ENCODE data around the gene ADAMTS8. TPM values are rescaled to one million over a fixed set of nuclear protein-coding genes. Genes with fewer than 3 reads are reported as not detected.

Gene ADAMTS8
- total RNA-seq, 1 donor from 2014 or later = not detected

- no peak overlapping the region for H3K27ac Mint-ChIP-seq
- intact Hi-C loops (cut with micrococcal nuclease) = no loop called here
- H3K27me3 Mint-ChIP-seq = peaks cover 38% of the 10 kb centered on the region
- H3K9me3 Mint-ChIP-seq = no peaks in the 10 kb centered on the region
- no peak for DNase-seq
- H3K4me3 Mint-ChIP-seq = no peak overlapping the region
- no peaks in the 10 kb centered on the region for H3K36me3 Mint-ChIP-seq (ENCODE audit: low read depth)
- peaks cover 2% of the 10 kb centered on the region for H3K4me1 Mint-ChIP-seq
Observed at GRCh38 chr11:130454491-130455252, 26.3 kb upstream of the ADAMTS8 start.

GRCh38 chr11:130452940-130453339, 24.5 kb upstream of the ADAMTS8 start:
- Mint-ChIP-seq H3K27ac (no peak overlapping the region), H3K27me3 (peaks cover 48% of the 10 kb centered on the region), H3K36me3 (ENCODE audit: low read depth) (no peaks in the 10 kb centered on the region), H3K4me1 (peaks cover 5% of the 10 kb centered on the region), H3K9me3 (no peaks in the 10 kb centered on the region), H3K4me3 (no peak overlapping the region)
- intact Hi-C loops (cut with micrococcal nuclease) = no loop called here
- DNase-seq = no peak

DNA sequence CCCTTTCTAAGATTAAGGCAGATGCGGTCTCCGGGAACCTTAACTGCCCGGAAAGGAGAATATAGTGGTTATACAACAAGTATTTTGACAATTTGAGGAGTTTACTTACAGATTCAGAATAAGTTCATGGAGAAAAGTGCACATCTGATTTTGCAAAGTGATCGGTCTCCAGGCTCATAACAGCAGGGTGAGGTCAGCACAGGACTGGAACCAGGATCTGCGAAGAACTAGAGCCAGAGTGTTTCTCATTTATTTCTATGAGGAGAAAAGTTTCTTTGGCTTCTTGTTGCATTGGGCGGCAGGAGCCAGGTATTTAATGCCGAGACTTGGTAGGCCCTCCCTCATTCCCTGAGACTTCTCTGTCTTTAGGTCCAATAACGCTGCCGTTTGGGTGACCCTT, 23.8 kb upstream of the ADAMTS8 start:
- no peak for DNase-seq
- H3K27ac Mint-ChIP-seq = no peak overlapping the region
- intact Hi-C loops (cut with micrococcal nuclease) = no loop called here
- no peak overlapping the region for H3K4me3 Mint-ChIP-seq
- H3K27me3 Mint-ChIP-seq = peaks cover 51% of the 10 kb centered on the region
- peaks cover 6% of the 10 kb centered on the region for H3K4me1 Mint-ChIP-seq
- no peaks in the 10 kb centered on the region for H3K9me3 Mint-ChIP-seq
- no peaks in the 10 kb centered on the region for H3K36me3 Mint-ChIP-seq (ENCODE audit: low read depth)

- intact Hi-C loops (cut with micrococcal nuclease) = no loop called here
- peaks cover 6% of the 10 kb centered on the region for H3K4me1 Mint-ChIP-seq
- no peak overlapping the region for H3K27ac Mint-ChIP-seq
- H3K9me3 Mint-ChIP-seq = no peaks in the 10 kb centered on the region
- H3K36me3 Mint-ChIP-seq (ENCODE audit: low read depth) = no peaks in the 10 kb centered on the region
- no peak overlapping the region for H3K4me3 Mint-ChIP-seq
- peaks cover 57% of the 10 kb centered on the region for H3K27me3 Mint-ChIP-seq
- DNase-seq = no peak
Observed at GRCh38 chr11:130451231-130452019, 23.0 kb upstream of the ADAMTS8 start.

DNA sequence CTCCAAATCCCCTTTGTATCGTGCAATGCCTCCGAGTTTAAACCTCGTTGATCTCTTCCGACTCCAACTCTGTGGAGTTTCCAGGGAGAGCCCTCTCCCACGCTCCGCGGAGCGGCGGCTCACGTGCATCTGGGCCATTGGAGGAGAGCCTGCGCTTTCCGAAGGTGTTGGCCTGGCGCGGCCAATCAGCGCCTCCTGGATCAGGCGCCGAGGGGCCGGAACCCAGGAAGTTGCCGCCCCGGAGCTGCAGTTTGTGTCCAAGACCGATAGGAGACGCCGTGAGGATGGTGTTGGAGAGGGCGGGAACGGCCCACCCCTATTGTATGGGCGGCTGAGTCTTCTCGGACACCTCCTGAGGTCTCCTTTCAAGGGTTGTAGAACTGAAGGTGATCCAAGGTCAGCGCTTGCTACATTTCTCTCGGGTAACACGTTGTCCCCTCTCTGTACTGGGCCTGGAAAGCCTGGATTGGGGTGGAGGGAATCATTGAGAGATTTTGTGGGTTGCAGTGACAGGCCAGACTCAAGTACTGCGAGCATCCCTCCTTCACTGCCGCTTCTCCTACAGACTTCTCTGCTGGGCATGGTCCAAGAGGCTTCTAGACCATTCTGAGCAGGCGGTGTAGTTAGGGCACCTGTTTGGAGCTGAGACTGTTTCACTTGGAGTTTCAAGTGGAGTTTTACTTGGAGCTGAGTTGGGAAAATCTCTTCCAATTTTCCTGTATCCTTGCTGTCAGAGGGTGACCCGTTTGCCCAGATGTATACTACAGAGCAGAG, 21.8 kb upstream of the ADAMTS8 start:
- Mint-ChIP-seq H3K27ac (no peak overlapping the region), H3K36me3 (ENCODE audit: low read depth) (no peaks in the 10 kb centered on the region), H3K4me3 (peak overlapping the region; percentile 66), H3K27me3 (peaks cover 60% of the 10 kb centered on the region), H3K4me1 (peaks cover 6% of the 10 kb centered on the region), H3K9me3 (no peaks in the 10 kb centered on the region)
- intact Hi-C loops (cut with micrococcal nuclease) = loop anchor here (2.0 kb wide), 1 partner anchor 15 kb away; no protein-coding TSS in a partner anchor
- DNase-seq = no peak

DNA sequence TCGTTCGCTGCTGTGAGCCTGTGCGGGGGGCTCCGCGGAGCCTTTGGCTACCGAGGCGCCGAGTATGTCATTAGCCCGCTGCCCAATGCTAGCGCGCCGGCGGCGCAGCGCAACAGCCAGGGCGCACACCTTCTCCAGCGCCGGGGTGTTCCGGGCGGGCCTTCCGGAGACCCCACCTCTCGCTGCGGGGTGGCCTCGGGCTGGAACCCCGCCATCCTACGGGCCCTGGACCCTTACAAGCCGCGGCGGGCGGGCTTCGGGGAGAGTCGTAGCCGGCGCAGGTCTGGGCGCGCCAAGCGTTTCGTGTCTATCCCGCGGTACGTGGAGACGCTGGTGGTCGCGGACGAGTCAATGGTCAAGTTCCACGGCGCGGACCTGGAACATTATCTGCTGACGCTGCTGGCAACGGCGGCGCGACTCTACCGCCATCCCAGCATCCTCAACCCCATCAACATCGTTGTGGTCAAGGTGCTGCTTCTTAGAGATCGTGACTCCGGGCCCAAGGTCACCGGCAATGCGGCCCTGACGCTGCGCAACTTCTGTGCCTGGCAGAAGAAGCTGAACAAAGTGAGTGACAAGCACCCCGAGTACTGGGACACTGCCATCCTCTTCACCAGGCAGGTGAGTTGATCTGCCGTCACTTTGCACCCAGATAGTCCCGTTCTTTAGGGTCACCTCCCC, 21.0 kb upstream of the ADAMTS8 start:
- peaks cover 62% of the 10 kb centered on the region for H3K27me3 Mint-ChIP-seq
- no peak for DNase-seq
- H3K36me3 Mint-ChIP-seq (ENCODE audit: low read depth) = no peaks in the 10 kb centered on the region
- H3K4me3 Mint-ChIP-seq = peak overlapping the region; percentile 67
- peaks cover 6% of the 10 kb centered on the region for H3K4me1 Mint-ChIP-seq
- no peak overlapping the region for H3K27ac Mint-ChIP-seq
- intact Hi-C loops (cut with micrococcal nuclease) = loop anchor here (2.0 kb wide), 1 partner anchor 15 kb away; no protein-coding TSS in a partner anchor
- H3K9me3 Mint-ChIP-seq = no peaks in the 10 kb centered on the region

GRCh38 chr11:130448416-130449309, 20.3 kb upstream of the ADAMTS8 start, which contains the start of gene ADAMTS15:
TSS of gene ADAMTS15 (plus strand) at chr11:130448645. CDS start at chr11:130448974, 329 bp downstream.
- Mint-ChIP-seq H3K27me3 (peaks cover 60% of the 10 kb centered on the region), H3K27ac (no peak within 1 kb of the TSS), H3K9me3 (no peaks in the 10 kb centered on the region), H3K4me1 (peaks cover 6% of the 10 kb centered on the region), H3K4me3 (peak within 1 kb of the TSS; percentile 67), H3K36me3 (ENCODE audit: low read depth) (no peaks in the 10 kb centered on the region)
- peak; percentile 85 for DNase-seq
- intact Hi-C loops (cut with micrococcal nuclease) = loop anchor here (2.0 kb wide), 1 partner anchor 14 kb away; no protein-coding TSS in a partner anchor

DNA sequence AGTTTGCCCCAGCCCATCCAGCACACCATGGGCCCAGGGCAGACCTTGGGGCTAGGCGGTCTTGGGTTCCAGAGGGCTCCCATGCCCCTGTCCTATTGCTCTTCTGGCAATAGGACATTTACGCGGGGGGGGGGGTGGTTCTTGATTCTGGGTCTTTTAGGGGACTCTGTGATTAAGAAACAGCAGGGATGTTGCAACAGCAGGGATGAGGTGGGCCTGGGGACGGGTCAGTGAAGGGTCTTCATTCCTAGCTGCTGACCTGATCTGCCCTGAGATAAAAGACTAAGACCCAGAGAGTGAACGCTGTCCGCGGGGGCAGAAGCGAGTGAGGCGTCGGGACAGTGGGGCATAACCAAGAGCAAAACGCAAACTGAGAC, 19.6 kb upstream of the ADAMTS8 start:
- DNase-seq = no peak
- Mint-ChIP-seq H3K27ac (no peak overlapping the region), H3K36me3 (ENCODE audit: low read depth) (no peaks in the 10 kb centered on the region), H3K27me3 (peaks cover 57% of the 10 kb centered on the region), H3K4me1 (peaks cover 6% of the 10 kb centered on the region), H3K9me3 (no peaks in the 10 kb centered on the region), H3K4me3 (peak overlapping the region; percentile 67)
- intact Hi-C loops (cut with micrococcal nuclease) = loop anchor here (2.0 kb wide), 1 partner anchor 13 kb away; no protein-coding TSS in a partner anchor

- H3K27me3 Mint-ChIP-seq = peaks cover 49% of the 10 kb centered on the region
- H3K4me3 Mint-ChIP-seq = no peak overlapping the region
- no peaks in the 10 kb centered on the region for H3K36me3 Mint-ChIP-seq (ENCODE audit: low read depth)
- no peak overlapping the region for H3K27ac Mint-ChIP-seq
- no peak for DNase-seq
- peaks cover 5% of the 10 kb centered on the region for H3K9me3 Mint-ChIP-seq
- H3K4me1 Mint-ChIP-seq = peaks cover 8% of the 10 kb centered on the region
- intact Hi-C loops (cut with micrococcal nuclease) = no loop called here
Observed at GRCh38 chr11:130445788-130446187, 17.4 kb upstream of the ADAMTS8 start.

- no peak overlapping the region for H3K4me3 Mint-ChIP-seq
- H3K27ac Mint-ChIP-seq = no peak overlapping the region
- no peak for DNase-seq
- H3K9me3 Mint-ChIP-seq = peaks cover 5% of the 10 kb centered on the region
- peaks cover 20% of the 10 kb centered on the region for H3K4me1 Mint-ChIP-seq
- H3K36me3 Mint-ChIP-seq (ENCODE audit: low read depth) = no peaks in the 10 kb centered on the region
- intact Hi-C loops (cut with micrococcal nuclease) = no loop called here
- H3K27me3 Mint-ChIP-seq = peaks cover 27% of the 10 kb centered on the region
Observed at GRCh38 chr11:130442737-130443136, 14.3 kb upstream of the ADAMTS8 start.

DNA sequence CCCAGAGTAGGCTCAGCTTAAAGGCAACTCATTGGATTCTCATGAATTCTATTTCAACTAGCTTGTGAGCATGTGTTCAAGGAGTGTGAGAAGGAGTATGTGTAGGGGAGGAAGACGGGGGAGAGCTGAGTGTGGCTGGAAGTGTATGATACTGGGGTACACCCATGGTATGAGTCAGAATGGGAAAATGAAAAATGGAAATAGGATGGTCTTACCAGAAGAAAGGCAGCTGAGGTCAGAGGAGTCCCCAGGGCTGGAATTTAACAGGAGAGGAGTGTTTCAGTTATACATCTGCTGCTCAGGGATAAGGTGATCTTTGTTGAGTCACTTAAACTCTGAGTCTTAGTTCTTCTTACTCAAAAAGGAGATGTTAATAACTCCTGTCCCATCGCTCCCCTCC, 13.3 kb upstream of the ADAMTS8 start:
- H3K27ac Mint-ChIP-seq = no peak overlapping the region
- peaks cover 5% of the 10 kb centered on the region for H3K9me3 Mint-ChIP-seq
- H3K27me3 Mint-ChIP-seq = peaks cover 23% of the 10 kb centered on the region
- H3K4me1 Mint-ChIP-seq = peaks cover 21% of the 10 kb centered on the region
- intact Hi-C loops (cut with micrococcal nuclease) = no loop called here
- H3K4me3 Mint-ChIP-seq = no peak overlapping the region
- H3K36me3 Mint-ChIP-seq (ENCODE audit: low read depth) = no peaks in the 10 kb centered on the region
- no peak for DNase-seq

GRCh38 chr11:130439876-130440275, 11.5 kb upstream of the ADAMTS8 start:
- peaks cover 22% of the 10 kb centered on the region for H3K4me1 Mint-ChIP-seq
- intact Hi-C loops (cut with micrococcal nuclease) = loop anchor here (5.0 kb wide), 1 partner anchor 192 kb away; no protein-coding TSS in a partner anchor
- H3K4me3 Mint-ChIP-seq = no peak overlapping the region
- peaks cover 19% of the 10 kb centered on the region for H3K27me3 Mint-ChIP-seq
- H3K27ac Mint-ChIP-seq = no peak overlapping the region
- peaks cover 5% of the 10 kb centered on the region for H3K9me3 Mint-ChIP-seq
- no peak for DNase-seq
- H3K36me3 Mint-ChIP-seq (ENCODE audit: low read depth) = no peaks in the 10 kb centered on the region
